ENCODE data around the gene WSCD2. TPM values are rescaled to one million over a fixed set of nuclear protein-coding genes. Genes with fewer than 3 reads are reported as not detected.

The WSCD2 gene
- polyA plus RNA-seq, 1 donor: 9.1 TPM

- DNase-seq: no peak
Measured at GRCh38 chr12:108234158-108234557, 105.1 kb downstream of the WSCD2 start.

- DNase-seq: no peak
Measured at GRCh38 chr12:108235197-108235984, 106.3 kb downstream of the WSCD2 start.

DNA sequence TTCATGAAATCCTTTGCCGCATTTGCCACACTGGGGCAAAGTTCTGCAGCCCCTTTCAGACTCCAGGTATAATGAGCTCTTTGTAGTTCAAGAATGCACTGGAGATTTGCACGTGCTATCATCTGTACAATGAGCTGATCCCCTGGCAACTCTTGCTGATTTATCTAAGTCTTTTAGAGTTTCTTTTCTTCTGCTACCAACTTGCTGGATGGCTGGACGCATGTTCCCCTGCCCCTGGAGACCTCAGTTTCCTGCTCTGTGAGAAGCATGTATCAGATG is 106.8 kb downstream of the WSCD2 start:
- DNase-seq: no peak

DNA sequence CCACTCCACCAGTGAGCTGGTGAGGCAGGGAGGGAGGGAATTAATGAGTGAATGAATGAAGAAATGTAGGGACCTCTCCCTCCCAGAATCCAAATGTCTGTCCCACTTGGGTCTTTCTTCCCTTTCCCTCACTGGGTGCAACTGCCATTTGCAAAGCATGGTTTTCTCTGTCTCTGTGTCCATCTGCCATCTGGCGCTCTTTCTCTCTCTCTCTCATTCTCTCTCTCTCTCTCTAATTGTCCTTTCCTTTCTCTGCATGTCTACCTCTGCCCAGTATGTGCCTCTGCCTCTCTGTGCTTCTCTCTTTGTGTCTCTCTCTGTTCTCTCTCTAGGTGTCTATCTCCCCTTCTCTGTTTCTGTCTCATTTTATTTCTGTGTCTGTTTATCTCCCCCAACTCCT is 107.3 kb downstream of the WSCD2 start:
- DNase-seq: no peak

- DNase-seq: no peak
Measured at GRCh38 chr12:108237272-108237671, 108.2 kb downstream of the WSCD2 start.

DNA sequence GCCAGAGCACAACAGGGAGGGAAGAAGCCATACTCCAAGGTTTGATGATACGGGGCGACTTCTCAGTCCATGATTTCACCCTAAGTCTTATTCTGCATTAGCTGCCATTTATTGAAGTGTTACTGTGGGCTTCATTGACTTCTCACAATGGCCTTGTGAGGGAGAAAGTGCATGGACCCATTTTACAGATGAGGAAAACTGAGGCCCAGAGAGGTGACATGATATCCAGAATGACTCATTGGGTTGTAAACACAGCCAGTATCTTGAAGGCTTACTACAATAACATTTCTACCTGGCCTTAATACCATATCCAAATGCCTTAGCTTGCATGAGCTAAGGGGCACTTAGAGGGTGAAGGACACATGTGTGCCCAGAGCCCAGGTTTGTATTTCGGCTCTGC is 109.4 kb downstream of the WSCD2 start:
- DNase-seq: no peak

DNA sequence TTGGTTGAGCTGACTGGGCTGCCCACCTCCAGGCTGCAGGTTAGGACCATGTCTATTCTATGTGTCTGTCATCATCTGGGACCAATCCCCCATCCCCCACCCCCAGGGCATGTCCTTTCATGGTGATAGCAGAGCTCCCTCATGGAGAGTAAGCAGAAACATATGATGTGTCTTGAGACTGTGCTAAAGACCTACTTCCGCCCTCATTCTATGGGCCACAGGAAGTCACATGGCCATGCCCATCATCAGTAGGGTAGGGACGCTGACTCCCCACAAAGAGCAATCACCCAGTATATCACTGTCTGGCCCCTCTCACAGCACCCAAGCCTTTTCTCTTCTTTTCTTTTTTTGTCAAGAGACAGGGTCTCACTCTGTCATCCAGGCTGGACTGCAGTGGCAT is 110.3 kb downstream of the WSCD2 start:
- no peak for DNase-seq

DNA sequence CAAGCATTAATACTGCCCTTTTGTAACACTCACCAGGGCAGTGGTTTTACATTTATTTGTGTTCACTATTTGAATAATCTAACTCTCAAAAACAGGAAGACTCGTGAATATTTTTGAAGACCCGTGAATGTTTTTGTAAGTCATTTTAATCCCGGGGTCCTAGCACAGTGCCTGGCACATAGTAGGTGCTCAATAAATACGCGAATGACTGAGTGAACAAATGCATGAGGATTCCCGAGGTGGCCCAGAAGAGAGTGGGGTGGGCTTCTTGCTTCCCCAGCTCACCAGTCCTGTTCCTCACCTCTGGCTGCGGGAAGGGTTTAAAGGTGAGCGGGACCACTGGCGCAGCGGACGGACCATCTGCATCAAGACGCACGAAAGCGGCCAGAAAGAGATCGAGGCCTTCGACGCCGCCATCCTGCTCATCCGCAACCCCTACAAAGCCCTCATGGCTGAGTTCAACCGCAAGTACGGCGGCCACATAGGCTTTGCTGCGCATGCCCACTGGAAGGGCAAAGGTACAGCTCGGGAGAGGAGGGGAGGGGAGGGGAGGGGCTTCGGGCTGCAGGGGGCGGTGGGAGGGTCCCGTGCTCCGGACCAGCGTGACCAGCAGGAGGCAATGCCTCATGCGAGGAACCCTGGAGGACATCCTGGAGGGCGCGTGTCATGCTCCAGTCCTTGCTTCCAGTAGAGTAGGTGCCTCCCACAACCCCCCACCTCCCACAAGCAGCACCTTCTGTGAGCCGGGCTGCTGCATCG is 111.1 kb downstream of the WSCD2 start:
- DNase-seq: no peak

DNA sequence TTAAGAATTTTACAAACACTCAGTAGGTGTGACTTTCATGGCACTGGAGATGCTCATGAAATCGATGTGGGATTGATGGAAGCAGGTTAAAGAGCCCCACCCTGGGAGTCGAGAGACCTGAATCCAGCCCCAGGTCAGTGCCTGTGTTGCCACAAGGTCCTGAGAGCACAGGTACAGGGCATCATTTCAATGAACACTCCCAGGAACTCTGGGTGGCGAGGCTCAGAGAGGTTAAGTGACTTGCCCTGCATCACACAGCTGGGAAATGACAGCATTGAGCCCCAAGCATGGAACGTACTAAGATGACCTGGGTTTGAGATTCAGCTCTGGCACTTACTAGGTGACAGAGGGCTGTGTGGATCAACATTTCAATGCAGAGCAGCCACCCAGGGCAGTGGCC is 111.8 kb downstream of the WSCD2 start:
- DNase-seq: no peak

GRCh38 chr12:108241986-108242703 is 113.1 kb downstream of the WSCD2 start:
- DNase-seq: no peak

DNA sequence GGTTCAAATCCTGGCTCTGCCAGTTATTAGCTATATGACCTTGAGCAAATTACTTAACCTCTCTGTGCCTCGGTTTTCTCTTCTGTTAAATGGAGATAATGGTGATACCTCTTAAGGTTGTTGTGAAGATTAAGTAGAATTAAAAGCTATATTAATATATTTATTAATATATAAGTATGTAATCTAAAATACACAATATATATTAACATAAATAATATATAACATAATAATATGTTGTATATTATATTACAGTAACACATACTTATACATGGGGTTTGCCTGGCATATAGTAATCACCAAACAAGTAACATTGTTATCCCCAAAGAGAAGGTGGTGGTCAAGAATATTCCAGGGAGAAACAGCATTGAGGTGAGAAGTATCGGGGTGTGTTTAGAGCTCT is 118.0 kb downstream of the WSCD2 start:
- DNase-seq: no peak

DNA sequence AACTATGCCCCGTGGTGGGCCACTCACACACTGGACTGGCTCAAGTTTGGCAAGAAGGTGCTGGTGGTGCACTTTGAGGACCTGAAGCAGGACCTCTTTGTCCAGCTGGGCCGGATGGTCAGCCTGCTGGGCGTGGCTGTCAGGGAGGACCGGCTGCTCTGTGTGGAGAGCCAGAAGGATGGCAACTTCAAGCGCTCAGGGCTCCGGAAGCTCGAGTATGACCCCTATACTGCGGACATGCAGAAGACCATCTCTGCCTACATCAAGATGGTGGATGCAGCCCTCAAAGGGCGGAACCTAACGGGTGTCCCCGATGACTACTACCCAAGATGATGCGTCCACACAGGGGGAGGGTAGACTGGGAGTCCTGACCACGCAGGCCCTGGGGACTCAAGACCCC is 118.9 kb downstream of the WSCD2 start:
- DNase-seq: no peak

DNA sequence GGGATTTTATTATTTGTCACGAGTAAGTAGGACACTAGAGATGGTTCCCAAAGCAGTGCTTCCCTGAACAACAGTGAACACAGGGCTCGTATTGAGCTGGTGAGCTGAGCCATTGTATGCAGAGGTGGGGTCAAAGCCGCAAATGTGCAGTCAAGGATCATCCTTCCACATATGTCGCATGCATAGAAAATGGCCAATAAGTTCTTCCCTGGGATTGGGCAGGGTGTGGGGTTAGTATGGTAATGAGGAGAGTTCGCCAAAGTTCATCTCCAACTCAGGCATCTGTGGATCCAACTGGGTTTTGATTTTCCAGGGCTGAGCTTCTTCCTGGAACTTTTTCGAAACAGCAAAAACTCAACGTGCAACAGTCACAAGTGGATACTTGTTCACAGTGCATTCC is 123.4 kb downstream of the WSCD2 start:
- no peak for DNase-seq

- no peak for DNase-seq
Measured at GRCh38 chr12:108253540-108253939, 124.5 kb downstream of the WSCD2 start.

DNA sequence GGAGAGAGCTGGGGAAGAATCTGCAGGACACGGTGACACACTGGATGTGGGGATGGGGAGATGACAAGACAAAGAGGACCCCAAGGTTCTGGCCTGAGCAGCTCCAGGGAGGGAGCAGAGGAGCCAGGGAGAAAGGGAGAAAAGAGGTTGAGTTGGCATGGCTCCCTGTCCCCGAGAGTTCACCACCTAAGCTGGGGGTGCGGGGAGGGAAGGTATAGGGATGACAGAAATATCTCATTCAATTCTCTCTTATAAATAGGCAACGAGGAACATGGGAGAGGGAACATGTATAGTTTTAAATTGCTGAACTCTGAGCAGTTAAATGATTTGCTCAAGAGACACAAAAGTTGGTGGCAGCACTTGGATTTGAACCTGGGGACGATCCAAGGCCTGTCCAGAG is 124.9 kb downstream of the WSCD2 start:
- no peak for DNase-seq

DNA sequence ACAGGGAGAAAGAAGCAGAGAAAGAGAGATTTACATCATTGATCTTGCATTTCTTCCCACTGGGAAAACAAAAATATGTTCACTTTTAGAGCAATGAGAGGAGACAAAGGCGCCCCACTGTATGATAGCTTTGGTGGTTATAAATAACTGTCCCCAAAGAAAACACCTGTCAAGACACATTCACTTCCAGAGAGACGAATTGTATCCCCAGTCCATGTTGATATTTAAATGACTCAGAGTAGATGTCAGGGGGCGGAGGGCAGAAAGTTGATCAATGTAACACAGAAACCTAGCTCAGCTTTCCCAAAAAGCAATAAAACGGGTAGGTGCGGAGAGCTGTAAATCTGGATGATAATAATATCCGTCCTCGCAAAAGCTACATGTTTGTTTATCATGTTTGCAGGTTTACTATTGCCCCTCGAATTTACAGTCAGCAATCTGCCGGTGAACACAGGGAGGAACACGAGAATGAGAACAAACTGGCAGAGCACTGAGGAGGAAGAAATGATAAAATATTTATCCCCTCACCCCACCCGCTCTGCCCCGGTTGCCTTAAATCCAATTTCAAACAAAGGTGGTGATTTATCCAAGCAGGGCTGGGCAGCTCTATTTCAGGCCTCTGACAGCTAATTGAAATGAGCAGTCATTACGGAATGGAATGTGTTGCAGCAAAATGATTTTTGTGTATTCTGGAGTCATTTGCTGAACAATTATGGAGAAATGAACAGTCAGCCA is 125.6 kb downstream of the WSCD2 start:
- no peak for DNase-seq

DNA sequence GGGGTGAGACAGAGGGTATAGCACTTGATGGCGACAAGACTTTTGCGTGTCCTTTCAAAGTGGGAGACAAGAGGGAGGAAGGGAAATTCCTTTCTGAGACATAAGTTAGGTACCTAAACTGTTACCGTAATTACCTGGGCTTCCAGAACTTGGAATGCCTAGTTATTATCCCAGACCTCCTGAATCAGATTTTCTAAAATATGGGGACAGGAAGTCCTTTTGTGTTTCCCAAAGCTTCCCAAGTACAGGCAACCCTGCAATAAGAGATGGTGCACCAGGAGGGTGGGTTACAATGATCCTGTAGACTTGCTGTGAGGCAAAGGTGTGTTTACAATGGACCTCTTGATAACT is 126.1 kb downstream of the WSCD2 start:
- DNase-seq: no peak

DNA sequence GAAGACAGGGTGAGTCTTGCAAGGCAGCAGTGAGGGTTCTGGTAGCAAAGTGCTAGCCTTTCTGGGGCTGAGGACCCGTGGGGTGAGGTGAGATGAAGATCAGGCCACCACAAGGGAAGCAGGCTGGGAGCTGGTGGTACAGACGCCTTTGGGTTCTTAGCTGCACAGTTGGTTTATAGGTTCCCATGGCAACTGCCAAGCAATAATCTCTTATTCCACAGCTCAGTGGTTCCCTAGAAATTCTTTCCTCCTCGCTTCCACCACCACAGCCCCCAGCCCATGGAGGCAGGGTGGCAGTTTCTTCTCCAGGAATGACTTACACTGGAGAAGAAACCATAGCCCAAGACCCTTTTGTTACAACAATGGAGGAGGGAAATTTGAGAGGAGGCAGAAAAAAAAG is 127.9 kb downstream of the WSCD2 start:
- no peak for DNase-seq

DNA sequence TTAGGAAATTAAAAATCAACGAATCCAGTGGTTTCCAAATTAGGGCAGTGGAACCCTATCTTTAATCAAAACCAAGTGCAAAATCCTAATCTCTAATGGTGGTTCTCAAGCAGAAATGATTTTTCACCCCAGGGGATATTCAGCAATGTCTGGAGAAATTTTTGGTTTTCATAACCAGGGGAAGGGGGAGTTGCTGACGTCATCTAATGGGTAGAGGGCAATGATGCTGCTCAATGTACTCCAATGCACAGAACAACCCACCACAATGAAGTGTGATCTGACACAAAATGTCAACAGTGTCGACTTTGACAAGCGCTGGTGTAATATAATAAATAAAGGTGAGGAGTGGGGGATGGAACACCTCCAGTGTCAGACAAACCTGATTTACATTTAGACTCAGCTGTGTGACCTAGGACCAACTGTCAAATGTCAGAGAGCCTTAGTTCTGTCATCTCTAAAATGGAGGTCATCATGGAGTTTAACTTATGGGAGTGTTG is 128.6 kb downstream of the WSCD2 start:
- no peak for DNase-seq

GRCh38 chr12:108260039-108260438 is 131.0 kb downstream of the WSCD2 start:
- DNase-seq: no peak

DNA sequence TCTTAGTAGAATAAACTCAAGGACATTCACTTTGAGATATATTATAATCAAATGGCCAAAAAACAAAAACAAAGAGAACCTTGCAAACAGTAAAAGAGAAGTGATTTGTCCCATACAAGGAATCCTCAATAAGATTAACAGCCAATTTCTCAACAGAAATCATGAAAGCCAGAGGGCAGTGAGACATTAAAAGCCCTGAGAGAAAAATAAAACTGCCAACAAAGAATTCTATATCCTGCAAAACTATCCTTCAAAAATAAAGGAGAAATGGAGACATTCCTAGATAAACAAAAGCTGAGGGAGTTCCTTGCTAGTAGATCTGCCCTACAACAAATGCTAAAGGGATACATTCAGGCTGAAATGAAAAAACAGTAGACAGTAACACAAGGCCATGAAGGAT is 131.9 kb downstream of the WSCD2 start:
- no peak for DNase-seq

GRCh38 chr12:108265505-108265904 is 136.4 kb downstream of the WSCD2 start:
- no peak for DNase-seq

DNA sequence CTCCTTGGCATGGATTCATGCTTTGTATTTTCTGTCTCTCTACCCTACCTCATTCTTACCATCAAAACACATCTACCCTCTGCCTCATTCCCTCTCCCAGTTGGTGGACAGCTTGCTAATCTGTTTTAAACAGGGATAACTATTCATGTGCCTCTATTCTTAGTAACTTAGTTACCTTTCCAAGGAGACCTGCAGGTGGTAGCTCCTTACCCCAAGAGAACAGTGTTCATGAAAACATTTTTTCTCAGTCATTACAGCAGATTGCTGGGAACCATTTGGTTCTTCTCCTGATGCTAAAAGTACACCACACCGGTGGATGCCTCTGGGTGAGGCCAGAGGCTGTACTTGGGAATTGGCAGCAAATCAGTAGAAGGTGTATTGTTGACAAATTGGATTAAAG is 137.0 kb downstream of the WSCD2 start:
- DNase-seq: no peak
